Measurements from ENCODE around the gene MTERF4.

MTERF4 gene

DNA sequence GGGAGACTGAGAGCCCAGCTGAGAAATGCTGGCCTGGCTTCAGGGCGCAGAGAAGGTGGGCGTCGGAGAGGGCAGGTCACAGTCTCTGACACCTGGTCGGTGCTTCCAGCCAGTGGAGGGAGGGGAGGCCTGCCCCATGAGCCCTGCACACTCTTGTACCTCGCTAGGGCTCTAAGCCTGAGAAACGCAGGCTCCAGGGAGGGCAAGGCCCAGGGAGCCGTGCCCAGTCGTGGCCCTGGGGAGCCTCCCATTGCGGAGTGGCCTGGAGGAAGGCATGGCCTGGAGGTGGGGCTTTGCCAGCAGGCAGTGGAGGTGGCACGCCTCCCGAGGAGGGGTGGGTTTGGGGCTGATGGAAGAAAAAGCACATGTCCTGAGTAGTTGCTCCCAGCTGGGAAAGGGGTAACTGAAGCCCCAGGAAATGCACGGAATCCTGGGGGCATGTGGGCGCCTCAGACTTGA is 39.0 kb downstream of the MTERF4 start:
- Histone ChIP-seq H2AFZ (ENCODE audit: low read length) (no peak overlapping the region), H3K36me3 (ENCODE audit: insufficient read depth, low read length) (no peaks in the 10 kb centered on the region), H3K79me2 (ENCODE audit: insufficient read depth, low read length) (no peaks in the 10 kb centered on the region), H3K9ac (ENCODE audit: low read depth, low read length, poor library complexity, severe bottlenecking) (no peak overlapping the region), H3K27me3 (ENCODE audit: insufficient read depth, low read length, poor library complexity, severe bottlenecking) (no peaks in the 10 kb centered on the region), H3F3A (ENCODE audit: low read depth) (no peaks in the 10 kb centered on the region), H4K20me1 (ENCODE audit: insufficient read depth, low read length, poor library complexity, severe bottlenecking) (no peaks in the 10 kb centered on the region), H3K4me2 (ENCODE audit: low read depth, low read length, poor library complexity, severe bottlenecking) (no peak overlapping the region), H3K4me3 (ENCODE audit: low read length, poor library complexity, severe bottlenecking) (no peak overlapping the region), H3K4me1 (ENCODE audit: insufficient read depth, low read length, poor library complexity, severe bottlenecking) (no peaks in the 10 kb centered on the region), H3K9me3 (ENCODE audit: insufficient read depth, low read depth, low read length) (no peaks in the 10 kb centered on the region), H3K9me2 (replicated peaks; ENCODE audit: low read depth, low read length) (no peaks in the 10 kb centered on the region)
- TF ChIP-seq, protein P1, sequence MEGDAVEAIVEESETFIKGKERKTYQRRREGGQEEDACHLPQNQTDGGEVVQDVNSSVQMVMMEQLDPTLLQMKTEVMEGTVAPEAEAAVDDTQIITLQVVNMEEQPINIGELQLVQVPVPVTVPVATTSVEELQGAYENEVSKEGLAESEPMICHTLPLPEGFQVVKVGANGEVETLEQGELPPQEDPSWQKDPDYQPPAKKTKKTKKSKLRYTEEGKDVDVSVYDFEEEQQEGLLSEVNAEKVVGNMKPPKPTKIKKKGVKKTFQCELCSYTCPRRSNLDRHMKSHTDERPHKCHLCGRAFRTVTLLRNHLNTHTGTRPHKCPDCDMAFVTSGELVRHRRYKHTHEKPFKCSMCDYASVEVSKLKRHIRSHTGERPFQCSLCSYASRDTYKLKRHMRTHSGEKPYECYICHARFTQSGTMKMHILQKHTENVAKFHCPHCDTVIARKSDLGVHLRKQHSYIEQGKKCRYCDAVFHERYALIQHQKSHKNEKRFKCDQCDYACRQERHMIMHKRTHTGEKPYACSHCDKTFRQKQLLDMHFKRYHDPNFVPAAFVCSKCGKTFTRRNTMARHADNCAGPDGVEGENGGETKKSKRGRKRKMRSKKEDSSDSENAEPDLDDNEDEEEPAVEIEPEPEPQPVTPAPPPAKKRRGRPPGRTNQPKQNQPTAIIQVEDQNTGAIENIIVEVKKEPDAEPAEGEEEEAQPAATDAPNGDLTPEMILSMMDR (conservative IDR thresholded peaks at IDR 0.05; ENCODE audit: low read length): no peak

DNA sequence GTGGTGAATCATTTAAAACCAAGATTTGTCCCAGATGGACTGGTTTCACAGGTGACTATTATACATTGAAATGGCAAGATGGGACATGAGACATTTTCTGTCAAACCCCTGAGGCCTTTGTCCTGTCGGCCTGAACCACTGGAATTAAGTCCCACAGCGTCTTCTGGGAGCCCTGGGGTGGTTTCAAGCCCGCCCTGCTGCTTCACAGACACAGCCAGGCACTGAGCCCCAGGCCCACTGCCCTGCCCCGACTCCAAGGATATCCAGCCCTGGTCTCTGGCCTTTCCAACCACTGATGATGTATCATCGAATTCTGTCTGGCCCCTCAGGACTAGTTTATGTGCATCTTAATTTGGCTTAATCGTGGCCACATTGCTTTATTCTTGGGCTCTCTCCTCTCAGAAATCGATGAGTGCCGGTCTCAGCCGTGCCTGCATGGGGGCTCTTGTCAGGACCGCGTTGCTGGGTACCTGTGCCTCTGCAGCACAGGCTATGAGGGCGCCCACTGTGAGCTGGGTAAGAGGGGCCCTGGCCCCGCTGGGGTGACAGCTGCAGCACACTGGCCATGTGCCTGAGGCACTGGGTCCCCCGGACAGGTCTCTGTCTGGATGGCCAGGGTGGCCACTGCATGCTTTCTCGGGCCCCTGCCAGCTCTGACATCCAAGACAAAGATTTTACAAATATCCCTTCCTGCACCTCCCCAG is 39.5 kb downstream of the MTERF4 start:
- H3K4me1 ChIP-seq (ENCODE audit: insufficient read depth, low read length, poor library complexity, severe bottlenecking): no peaks in the 10 kb centered on the region
- no peaks in the 10 kb centered on the region for H3K79me2 ChIP-seq (ENCODE audit: insufficient read depth, low read length)
- H3F3A ChIP-seq (ENCODE audit: low read depth): no peaks in the 10 kb centered on the region
- no peak overlapping the region for H3K9ac ChIP-seq (ENCODE audit: low read depth, low read length, poor library complexity, severe bottlenecking)
- H3K4me3 ChIP-seq (ENCODE audit: low read length, poor library complexity, severe bottlenecking): no peak overlapping the region
- no peak overlapping the region for H3K4me2 ChIP-seq (ENCODE audit: low read depth, low read length, poor library complexity, severe bottlenecking)
- no peaks in the 10 kb centered on the region for H3K9me3 ChIP-seq (ENCODE audit: insufficient read depth, low read depth, low read length)
- H3K36me3 ChIP-seq (ENCODE audit: insufficient read depth, low read length): no peaks in the 10 kb centered on the region
- no peak for TF ChIP-seq EZH2phosphoT487 (IDR thresholded peaks at IDR 0.05; ENCODE audit: borderline replicate concordance)
- TF ChIP-seq, protein P1 (conservative IDR thresholded peaks at IDR 0.05; ENCODE audit: low read length): no peak
- H3K9me2 ChIP-seq (replicated peaks; ENCODE audit: low read depth, low read length): no peaks in the 10 kb centered on the region
- H2AFZ ChIP-seq (ENCODE audit: low read length): no peak overlapping the region
- H4K20me1 ChIP-seq (ENCODE audit: insufficient read depth, low read length, poor library complexity, severe bottlenecking): no peaks in the 10 kb centered on the region
- H3K27me3 ChIP-seq (ENCODE audit: insufficient read depth, low read length, poor library complexity, severe bottlenecking): no peaks in the 10 kb centered on the region

DNA sequence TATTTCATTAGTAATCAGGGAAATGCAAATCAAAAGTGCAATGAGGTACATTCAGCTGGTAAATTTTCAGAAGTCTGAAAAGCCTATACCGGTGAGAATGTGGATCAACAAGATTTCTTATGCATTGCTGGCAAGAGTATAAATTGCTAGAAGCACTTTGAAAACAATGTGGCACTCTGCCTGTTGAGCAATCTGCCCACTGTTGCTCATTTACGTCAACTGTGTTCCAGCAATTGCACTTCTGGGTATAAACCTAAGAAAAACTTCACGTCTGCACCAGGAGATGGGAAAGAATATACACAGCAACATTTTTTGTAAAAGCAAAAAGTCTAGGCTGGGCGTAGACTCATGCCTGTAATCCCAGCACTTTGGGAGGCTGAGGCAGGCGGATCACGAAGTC is 40.8 kb downstream of the MTERF4 start:
- Histone ChIP-seq H2AFZ (ENCODE audit: low read length) (no peak overlapping the region), H3K4me1 (ENCODE audit: insufficient read depth, low read length, poor library complexity, severe bottlenecking) (no peaks in the 10 kb centered on the region), H3K4me2 (ENCODE audit: low read depth, low read length, poor library complexity, severe bottlenecking) (no peak overlapping the region), H3K9me3 (ENCODE audit: insufficient read depth, low read depth, low read length) (no peaks in the 10 kb centered on the region), H3K9me2 (replicated peaks; ENCODE audit: low read depth, low read length) (no peaks in the 10 kb centered on the region), H3K4me3 (ENCODE audit: low read length, poor library complexity, severe bottlenecking) (no peak overlapping the region), H3K27me3 (ENCODE audit: insufficient read depth, low read length, poor library complexity, severe bottlenecking) (no peaks in the 10 kb centered on the region), H3K9ac (ENCODE audit: low read depth, low read length, poor library complexity, severe bottlenecking) (no peak overlapping the region), H3K79me2 (ENCODE audit: insufficient read depth, low read length) (no peaks in the 10 kb centered on the region), H3K36me3 (ENCODE audit: insufficient read depth, low read length) (no peaks in the 10 kb centered on the region), H3F3A (ENCODE audit: low read depth) (no peaks in the 10 kb centered on the region), H4K20me1 (ENCODE audit: insufficient read depth, low read length, poor library complexity, severe bottlenecking) (no peaks in the 10 kb centered on the region)
- no peak for TF ChIP-seq EZH2phosphoT487 (IDR thresholded peaks at IDR 0.05; ENCODE audit: borderline replicate concordance)
- TF ChIP-seq, protein P1 (conservative IDR thresholded peaks at IDR 0.05; ENCODE audit: low read length): no peak
